T47D (cell line): ENCODE results near the gene AFF4.

ENCODE experiments used
- DNase-seq, 2 experiments: peaks; one replicate each; pipeline versions ENCODE4 v3.0.0 to v3.0.0-alpha.2; 2011 to 2012; ENCODE audit warnings: low read depth in 1 of 2, low spot score in 1 of 2
- JUND ChIP-seq: IDR thresholded peaks from 2 replicates; pipeline ENCODE4 v1.6.1; 2012; ENCODE audit warnings: low read depth
- in situ Hi-C: cut with HindIII; loops from 2 replicates; pipeline ENCODE4 v1.10.0; 2016; ENCODE audit warnings: low sequenced_read_pairs, low pct_unique_long_range_greater_than_20kb

The AFF4 gene

DNA sequence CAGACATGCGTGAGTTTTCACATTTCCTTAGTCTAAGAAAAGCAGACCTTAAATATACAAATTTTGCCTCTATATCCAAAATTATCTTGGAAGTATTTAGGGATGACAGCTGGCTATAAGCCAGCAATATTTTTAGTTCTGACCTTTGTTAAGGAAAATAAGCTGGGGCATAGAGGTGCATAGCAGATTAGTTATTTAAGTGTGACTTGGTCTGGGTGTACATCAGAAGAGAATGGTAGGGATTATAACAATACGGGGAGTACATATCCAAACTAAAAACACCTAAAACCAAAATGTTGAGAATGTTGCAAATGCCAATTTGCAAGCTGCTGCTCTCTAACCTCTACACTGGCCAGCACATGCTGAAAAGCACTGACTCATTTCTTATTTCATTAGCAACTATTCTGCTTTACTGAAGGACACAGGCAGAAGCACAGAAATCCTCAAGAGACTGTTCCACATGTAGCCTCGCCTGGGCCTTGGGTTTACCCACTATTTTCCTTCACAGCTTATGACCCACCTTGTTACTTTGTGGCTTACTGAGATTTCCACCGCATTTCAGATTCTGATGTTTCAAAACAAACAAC is 67.6 kb downstream of the AFF4 start:
- no peak for DNase-seq
- in situ Hi-C loops = no loop called here
- TF ChIP-seq JUND = no peak

DNA sequence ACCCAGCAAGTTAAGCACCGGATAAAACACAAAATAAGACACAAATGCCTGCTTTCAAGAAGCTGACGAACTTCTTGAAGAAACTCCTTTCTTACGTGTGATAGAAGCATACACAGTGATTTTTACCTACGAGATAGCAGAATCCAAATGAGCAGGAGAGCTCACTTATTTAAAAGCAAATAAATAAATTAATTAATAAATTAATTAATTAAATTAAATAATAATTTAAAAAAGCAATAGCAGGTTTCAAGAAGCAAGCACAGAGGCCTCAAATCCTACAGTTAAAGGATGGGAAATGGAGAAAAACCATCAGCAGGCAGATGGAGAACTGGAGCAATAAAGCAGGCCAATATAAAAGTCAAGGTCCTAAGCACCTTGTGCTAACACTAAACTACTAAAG is 72.6 kb downstream of the AFF4 start:
- no peak for DNase-seq
- in situ Hi-C loops = no loop called here
- no peak for TF ChIP-seq JUND

DNA sequence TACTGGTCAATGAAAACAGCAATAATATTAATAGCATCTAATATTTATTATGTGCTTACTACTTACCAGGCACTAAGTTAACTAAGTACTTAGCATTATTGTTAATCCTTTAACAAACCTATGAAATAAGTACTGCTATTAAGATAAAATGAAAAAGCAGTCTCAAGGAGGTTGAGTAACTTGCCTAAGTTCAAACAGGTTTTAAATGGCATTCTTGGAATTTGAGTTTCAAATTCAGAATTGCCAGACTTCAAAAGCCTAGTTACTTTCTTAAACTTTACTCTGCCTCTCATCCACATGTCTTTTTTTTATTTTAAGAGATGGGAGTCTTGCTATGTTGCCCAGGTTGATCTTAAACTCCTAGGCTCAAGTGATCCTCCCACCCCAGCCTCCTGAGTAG is 73.9 kb downstream of the AFF4 start:
- no peak for DNase-seq
- TF ChIP-seq JUND = no peak
- in situ Hi-C loops = no loop called here

DNA sequence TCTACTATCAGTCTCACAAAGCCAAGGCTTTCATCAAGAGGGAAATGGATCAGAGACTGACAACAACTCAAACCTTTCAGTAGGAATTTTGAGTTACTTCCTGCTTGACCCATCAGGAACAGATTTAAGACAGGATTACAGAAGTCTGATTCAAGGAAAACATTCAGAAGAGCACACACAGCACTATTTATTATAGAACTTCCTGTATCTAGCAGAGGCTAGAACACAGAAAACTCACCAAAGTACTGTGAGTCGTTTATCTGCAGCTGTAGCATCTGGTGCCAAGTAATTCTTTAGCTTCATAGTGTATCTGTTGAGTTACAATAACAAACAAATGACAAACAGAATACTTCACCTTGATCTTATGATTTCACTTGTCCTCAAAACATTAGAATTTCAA is 76.2 kb downstream of the AFF4 start:
- DNase-seq = no peak

DNA sequence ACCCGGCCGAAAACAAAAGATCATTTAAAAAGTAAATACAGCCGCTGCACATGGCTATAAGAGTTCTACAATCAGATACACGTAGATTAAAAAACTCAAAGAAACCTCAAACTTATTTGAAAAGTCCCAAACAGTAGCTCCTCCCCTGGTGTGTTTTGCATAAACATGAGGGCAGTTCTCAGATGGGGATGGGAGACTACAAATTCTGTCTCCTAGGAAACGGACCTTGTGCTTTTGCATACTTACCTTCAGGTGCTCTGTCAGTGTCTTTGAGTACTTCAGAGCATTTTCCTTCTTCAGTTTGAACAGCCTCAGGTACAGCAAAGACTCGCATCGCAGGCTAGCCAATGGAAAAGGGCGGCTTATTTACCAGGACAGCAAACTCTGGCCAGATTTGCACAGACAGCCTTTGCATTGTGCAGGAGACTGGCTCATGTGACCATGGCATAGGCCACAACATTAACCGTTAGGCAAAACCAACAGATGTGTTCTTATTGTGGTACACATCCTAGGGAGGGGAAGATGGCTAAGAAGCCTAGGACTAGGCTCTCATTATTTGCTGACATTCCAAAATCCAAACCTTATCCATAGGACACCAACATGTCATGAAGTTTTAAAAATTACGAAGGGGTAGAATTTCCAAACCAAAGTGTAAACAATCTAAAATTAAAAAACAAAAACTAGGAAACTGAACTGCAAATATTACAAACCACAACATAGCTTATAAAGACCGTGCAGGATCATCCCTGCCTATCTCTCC is 77.2 kb downstream of the AFF4 start:
- no peak for DNase-seq
- no peak for TF ChIP-seq JUND
- in situ Hi-C loops = no loop called here

More for the DNA sequence above, 76.2 kb downstream of the AFF4 start:
- in situ Hi-C loops = no loop called here
- TF ChIP-seq JUND = no peak

DNA sequence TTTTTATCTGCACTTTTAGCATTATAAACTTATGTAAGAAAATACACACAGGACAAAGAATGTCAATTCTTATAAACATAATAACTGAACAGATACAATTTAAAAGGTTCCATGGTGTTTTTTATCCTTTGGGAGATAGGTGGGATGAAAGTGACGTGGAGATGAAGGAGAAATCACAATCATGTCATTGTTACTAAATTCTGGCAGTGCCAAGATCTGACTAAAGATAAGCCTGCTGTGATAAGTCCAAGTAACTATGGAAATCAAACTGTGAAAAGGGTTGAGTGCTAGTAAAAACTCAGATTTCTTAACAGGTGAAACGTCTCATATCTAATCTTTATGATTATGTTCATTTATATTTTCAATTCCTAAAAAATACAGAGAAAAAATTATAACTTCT is 78.9 kb downstream of the AFF4 start:
- DNase-seq = no peak
- in situ Hi-C loops = no loop called here
- TF ChIP-seq JUND = no peak

DNA sequence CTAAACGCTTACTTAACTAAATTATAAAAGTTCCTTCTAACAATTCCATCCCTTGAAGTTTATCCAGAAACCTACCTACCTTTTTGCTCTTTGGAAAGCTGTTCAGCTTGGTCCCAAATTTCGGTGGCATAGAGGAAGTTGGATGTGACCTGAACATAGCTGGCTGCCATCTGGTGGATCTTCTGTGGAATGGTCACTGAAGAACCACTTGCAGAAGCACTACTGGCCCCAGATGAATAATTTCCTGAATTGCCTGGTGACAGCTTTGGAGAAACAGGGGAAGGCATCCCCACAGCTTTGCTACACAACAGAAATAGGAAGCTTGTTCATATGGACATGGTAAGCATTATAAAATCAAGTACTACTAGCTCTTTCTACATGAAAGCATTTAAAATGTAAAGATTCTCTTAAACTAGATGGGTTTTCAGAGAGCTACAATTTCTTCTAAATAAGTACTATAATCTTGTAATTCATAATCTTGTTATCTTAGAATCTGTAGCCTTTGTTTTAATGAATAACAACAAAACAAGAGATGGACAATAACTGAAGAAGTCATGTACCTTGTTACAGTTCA is 80.1 kb downstream of the AFF4 start:
- in situ Hi-C loops = no loop called here
- DNase-seq = peak in 1 of 2 experiments; percentile 82
- no peak for TF ChIP-seq JUND

DNA sequence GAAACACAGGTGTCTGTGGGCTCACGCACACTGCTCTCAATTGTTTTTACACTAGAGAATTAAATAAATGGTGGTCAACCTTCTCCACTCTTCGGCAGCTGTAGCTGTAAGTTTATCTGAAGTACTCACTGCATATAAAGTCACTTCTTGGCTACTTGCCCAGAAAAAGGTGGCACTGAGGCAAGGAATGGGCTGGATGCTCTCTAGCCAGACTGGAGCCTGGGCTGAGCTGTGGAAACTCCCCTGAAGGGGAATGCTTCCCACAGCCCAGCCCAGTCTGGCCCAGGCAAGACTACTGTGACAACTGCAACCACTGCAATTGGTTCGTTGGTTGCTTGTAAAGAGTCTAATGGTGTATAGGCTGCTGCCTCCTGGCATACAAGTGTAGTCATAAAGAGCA is 85.5 kb downstream of the AFF4 start:
- no peak for DNase-seq
- no peak for TF ChIP-seq JUND
- in situ Hi-C loops = no loop called here

DNA sequence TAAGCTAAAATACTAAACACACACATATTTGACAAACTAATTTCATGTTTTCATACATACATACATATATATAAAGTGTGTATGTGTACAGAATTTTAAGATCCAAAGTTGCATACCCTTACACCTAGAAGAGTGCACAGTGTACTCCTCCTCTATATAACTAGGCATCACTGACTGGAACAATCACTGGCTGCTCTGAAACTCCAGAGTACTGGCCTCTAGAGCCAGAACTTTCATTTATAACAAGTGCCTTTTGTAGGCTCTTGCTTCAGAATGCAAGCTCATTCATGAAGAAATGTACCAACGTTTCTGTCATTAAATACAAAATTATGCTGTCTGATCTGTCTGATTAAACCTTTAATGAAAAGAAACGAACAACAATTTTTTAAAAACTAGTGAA is 86.0 kb downstream of the AFF4 start:
- DNase-seq = no peak
- in situ Hi-C loops = no loop called here
- no peak for TF ChIP-seq JUND

DNA sequence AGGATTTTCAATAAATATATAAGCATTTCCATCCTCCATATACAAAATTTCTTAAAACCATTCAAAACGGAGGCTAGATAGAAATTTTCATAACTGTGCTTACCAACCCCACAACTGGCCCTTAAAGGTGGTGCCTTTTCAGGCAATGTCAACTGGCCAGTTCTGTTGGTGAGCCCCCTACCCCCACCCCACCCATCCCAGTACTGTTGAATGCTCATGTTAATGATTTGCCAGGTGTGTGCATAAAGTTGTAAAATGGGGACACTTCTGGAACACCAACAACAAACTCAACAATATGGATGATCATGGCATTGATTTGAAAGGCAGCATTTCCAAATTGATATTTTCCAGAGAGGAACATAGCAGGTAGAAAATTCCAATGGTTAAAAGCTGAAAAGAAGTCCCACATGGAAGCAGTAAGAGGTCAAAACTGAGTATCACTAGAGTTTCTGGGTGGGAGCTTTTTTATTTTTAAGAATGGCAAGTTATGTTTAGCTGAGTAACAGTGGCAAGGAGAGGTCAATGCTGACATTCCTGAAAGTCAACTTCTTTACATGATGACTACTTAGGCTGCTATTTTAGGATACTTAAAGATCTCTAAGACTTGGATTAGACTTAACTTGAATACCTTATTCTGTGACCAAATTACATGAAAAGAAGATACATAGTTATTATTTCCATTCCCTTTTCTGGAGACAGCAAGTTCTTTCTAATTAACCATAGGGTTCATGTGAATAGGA is 87.2 kb downstream of the AFF4 start:
- DNase-seq = no peak
- in situ Hi-C loops = no loop called here
- no peak for TF ChIP-seq JUND

DNA sequence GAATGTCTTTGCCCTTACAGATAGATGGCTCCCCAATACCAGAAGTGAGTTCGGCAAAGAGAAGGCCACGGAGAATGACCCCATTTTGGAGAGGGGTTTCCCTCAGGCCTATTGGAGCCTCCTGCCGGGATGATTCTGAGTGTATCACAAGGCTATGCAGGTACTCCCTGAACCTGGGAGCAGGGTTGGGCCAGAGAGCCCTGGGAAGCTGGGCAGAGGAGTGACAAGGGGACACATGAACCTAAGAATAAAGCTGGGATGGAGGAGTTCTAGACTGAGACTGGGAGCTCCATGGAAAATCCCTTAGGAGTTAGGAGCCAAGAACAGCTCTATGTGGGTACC is 89.5 kb downstream of the AFF4 start:
- TF ChIP-seq JUND = no peak
- DNase-seq = no peak
- in situ Hi-C loops = no loop called here

DNA sequence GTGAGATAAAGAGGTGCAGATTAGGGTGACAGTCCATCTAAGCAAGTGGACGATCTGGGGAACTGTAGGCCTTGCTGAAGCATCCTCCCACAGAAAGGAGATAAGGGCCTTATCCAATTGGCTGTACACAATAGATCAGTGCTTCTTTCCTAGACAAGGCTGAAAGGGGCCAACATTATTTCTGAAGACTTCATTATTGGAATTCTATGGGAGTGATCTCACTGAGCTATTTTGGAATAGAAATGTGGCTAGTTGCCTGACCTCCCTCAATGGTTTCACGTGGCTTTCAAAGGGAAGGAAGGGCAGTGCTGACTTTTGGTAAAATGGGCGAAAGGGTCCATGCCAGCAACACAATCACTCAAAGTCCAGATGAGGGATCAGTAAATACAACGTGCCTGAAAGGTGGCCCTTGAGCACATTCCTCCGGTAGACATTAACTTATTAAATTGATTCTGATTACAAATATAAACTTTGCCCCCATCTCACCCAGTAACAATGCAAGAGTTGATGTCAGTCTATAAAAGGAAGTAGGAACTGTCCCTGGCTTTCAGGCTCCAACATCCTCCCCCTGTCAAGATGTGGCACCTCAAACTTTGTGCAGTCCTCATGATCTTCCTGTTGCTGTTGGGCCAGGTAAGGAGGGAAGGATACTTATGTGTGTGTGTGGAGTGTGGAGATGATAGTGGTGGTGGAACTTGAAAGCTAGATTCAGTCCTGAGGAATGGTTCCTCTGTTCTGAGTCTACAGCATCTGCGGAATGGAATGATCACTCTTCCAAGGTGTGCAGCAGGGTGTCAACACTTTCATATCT is 90.1 kb downstream of the AFF4 start, which contains the start of gene LEAP2:
Gene LEAP2, plus strand, starts transcription at position 550 of the 811 bp plus-strand sequence. Its CDS starts 27 bp downstream, at position 577.
- DNase-seq = no peak
- in situ Hi-C loops = no loop called here

More for the DNA sequence above, 90.1 kb downstream of the AFF4 start, which contains the start of gene LEAP2:
- TF ChIP-seq JUND = no peak
